ENCODE measurements around the gene DYRK2.

DNA sequence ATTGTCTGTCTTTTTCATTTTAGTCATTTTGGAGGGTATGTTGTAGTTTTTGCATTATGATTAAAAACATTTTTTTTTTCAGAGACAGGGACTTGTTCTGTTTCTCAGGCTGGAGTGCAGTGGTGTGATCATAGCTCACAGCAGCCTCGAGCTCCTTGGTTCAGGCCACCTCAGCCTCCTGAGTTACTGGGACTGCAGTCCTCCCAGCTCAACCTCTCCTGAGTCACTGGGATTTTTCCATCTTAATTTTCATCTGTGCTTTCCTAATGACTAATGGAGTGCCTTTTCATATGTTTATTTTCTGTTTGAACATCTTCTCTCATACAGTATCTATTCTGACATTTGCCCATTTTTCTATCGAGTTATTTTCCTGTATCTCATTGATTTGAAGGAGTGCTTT, 52.6 kb downstream of the DYRK2 start:
- TF ChIP-seq, protein P1, sequence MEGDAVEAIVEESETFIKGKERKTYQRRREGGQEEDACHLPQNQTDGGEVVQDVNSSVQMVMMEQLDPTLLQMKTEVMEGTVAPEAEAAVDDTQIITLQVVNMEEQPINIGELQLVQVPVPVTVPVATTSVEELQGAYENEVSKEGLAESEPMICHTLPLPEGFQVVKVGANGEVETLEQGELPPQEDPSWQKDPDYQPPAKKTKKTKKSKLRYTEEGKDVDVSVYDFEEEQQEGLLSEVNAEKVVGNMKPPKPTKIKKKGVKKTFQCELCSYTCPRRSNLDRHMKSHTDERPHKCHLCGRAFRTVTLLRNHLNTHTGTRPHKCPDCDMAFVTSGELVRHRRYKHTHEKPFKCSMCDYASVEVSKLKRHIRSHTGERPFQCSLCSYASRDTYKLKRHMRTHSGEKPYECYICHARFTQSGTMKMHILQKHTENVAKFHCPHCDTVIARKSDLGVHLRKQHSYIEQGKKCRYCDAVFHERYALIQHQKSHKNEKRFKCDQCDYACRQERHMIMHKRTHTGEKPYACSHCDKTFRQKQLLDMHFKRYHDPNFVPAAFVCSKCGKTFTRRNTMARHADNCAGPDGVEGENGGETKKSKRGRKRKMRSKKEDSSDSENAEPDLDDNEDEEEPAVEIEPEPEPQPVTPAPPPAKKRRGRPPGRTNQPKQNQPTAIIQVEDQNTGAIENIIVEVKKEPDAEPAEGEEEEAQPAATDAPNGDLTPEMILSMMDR (IDR thresholded peaks at IDR 0.05; ENCODE audit: low read depth, low read length), result no peak
- no peak for TF ChIP-seq POLR2A (IDR thresholded peaks at IDR 0.05; ENCODE audit: extremely low read depth, insufficient read length)
